ENCODE data around the gene PRDM16.

The PRDM16 gene

GRCh38 chr1:3321559-3322449 is 252.8 kb downstream of the PRDM16 start:
- H3K4me1 Mint-ChIP-seq = peaks cover 3% of the 10 kb centered on the region
- no peak overlapping the region for H3K27ac Mint-ChIP-seq
- CTCF ChIA-PET = no interaction called here
- no peak overlapping the region for H3K4me3 Mint-ChIP-seq
- H3K9me3 Mint-ChIP-seq = peaks cover 14% of the 10 kb centered on the region
- H3K36me3 Mint-ChIP-seq = no peaks in the 10 kb centered on the region
- H3K27me3 Mint-ChIP-seq = peaks cover 12% of the 10 kb centered on the region
- no peak for DNase-seq

GRCh38 chr1:3322450-3323020 is 253.5 kb downstream of the PRDM16 start:
- Mint-ChIP-seq H3K9me3 (peaks cover 10% of the 10 kb centered on the region), H3K27ac (no peak overlapping the region), H3K4me3 (no peak overlapping the region), H3K27me3 (peaks cover 12% of the 10 kb centered on the region), H3K4me1 (peaks cover 3% of the 10 kb centered on the region), H3K36me3 (no peaks in the 10 kb centered on the region)
- no peak for DNase-seq
- CTCF ChIA-PET = no interaction called here

- Mint-ChIP-seq H3K4me1 (peaks cover 3% of the 10 kb centered on the region), H3K27ac (no peak overlapping the region), H3K27me3 (peaks cover 12% of the 10 kb centered on the region), H3K9me3 (peaks cover 8% of the 10 kb centered on the region), H3K4me3 (no peak overlapping the region), H3K36me3 (no peaks in the 10 kb centered on the region)
- no peak for DNase-seq
- CTCF ChIA-PET = no interaction called here
Observed at GRCh38 chr1:3323021-3323795, 254.2 kb downstream of the PRDM16 start.

- Mint-ChIP-seq H3K27ac (no peak overlapping the region), H3K4me1 (peaks cover 3% of the 10 kb centered on the region), H3K9me3 (peaks cover 4% of the 10 kb centered on the region), H3K4me3 (no peak overlapping the region), H3K27me3 (peaks cover 12% of the 10 kb centered on the region), H3K36me3 (no peaks in the 10 kb centered on the region)
- CTCF ChIA-PET = no interaction called here
- DNase-seq = no peak
Observed at GRCh38 chr1:3323796-3324703, 255.0 kb downstream of the PRDM16 start.

GRCh38 chr1:3324704-3325535 is 255.9 kb downstream of the PRDM16 start:
- H3K36me3 Mint-ChIP-seq = no peaks in the 10 kb centered on the region
- peaks cover 12% of the 10 kb centered on the region for H3K27me3 Mint-ChIP-seq
- DNase-seq = no peak
- CTCF ChIA-PET = no interaction called here
- H3K4me1 Mint-ChIP-seq = peaks cover 2% of the 10 kb centered on the region
- H3K4me3 Mint-ChIP-seq = no peak overlapping the region
- peaks cover 2% of the 10 kb centered on the region for H3K9me3 Mint-ChIP-seq
- no peak overlapping the region for H3K27ac Mint-ChIP-seq

GRCh38 chr1:3326516-3327388 is 257.7 kb downstream of the PRDM16 start:
- Mint-ChIP-seq H3K27ac (no peak overlapping the region), H3K4me1 (no peaks in the 10 kb centered on the region), H3K27me3 (peaks cover 12% of the 10 kb centered on the region), H3K4me3 (no peak overlapping the region), H3K36me3 (no peaks in the 10 kb centered on the region), H3K9me3 (no peaks in the 10 kb centered on the region)
- no peak for DNase-seq
- CTCF ChIA-PET = no interaction called here

- H3K27ac Mint-ChIP-seq = no peak overlapping the region
- no peak overlapping the region for H3K4me3 Mint-ChIP-seq
- H3K27me3 Mint-ChIP-seq = peaks cover 12% of the 10 kb centered on the region
- CTCF ChIA-PET = no interaction called here
- no peaks in the 10 kb centered on the region for H3K9me3 Mint-ChIP-seq
- no peak for DNase-seq
- no peaks in the 10 kb centered on the region for H3K4me1 Mint-ChIP-seq
- no peaks in the 10 kb centered on the region for H3K36me3 Mint-ChIP-seq
Observed at GRCh38 chr1:3327389-3327702, 258.3 kb downstream of the PRDM16 start.

- Mint-ChIP-seq H3K4me3 (no peak overlapping the region), H3K27me3 (peaks cover 7% of the 10 kb centered on the region), H3K36me3 (no peaks in the 10 kb centered on the region), H3K4me1 (no peaks in the 10 kb centered on the region), H3K27ac (no peak overlapping the region), H3K9me3 (no peaks in the 10 kb centered on the region)
- no peak for DNase-seq
- CTCF ChIA-PET = no interaction called here
Observed at GRCh38 chr1:3327936-3328590, 259.1 kb downstream of the PRDM16 start.

GRCh38 chr1:3329640-3330281 is 260.8 kb downstream of the PRDM16 start:
- Mint-ChIP-seq H3K27ac (no peak overlapping the region), H3K9me3 (no peaks in the 10 kb centered on the region), H3K36me3 (no peaks in the 10 kb centered on the region), H3K27me3 (no peaks in the 10 kb centered on the region), H3K4me1 (no peaks in the 10 kb centered on the region), H3K4me3 (no peak overlapping the region)
- CTCF ChIA-PET = no interaction called here
- no peak for DNase-seq

- DNase-seq = no peak
- Mint-ChIP-seq H3K27ac (no peak overlapping the region), H3K4me1 (no peaks in the 10 kb centered on the region), H3K36me3 (no peaks in the 10 kb centered on the region), H3K9me3 (peaks cover 2% of the 10 kb centered on the region), H3K4me3 (no peak overlapping the region), H3K27me3 (peaks cover 3% of the 10 kb centered on the region)
- CTCF ChIA-PET = no interaction called here
Observed at GRCh38 chr1:3330771-3331245, 261.8 kb downstream of the PRDM16 start.

- Mint-ChIP-seq H3K27me3 (peaks cover 3% of the 10 kb centered on the region), H3K27ac (no peak overlapping the region)
Observed at GRCh38 chr1:3331564-3331963, 262.6 kb downstream of the PRDM16 start.

GRCh38 chr1:3332043-3332442 is 263.0 kb downstream of the PRDM16 start:
- Mint-ChIP-seq H3K36me3 (no peaks in the 10 kb centered on the region), H3K9me3 (peaks cover 2% of the 10 kb centered on the region), H3K27me3 (peaks cover 3% of the 10 kb centered on the region), H3K27ac (no peak overlapping the region), H3K4me1 (no peaks in the 10 kb centered on the region), H3K4me3 (no peak overlapping the region)
- CTCF ChIA-PET = no interaction called here
- no peak for DNase-seq

More at GRCh38 chr1:3331564-3331963, 262.6 kb downstream of the PRDM16 start:
- no peaks in the 10 kb centered on the region for H3K4me1 Mint-ChIP-seq
- CTCF ChIA-PET = no interaction called here
- no peaks in the 10 kb centered on the region for H3K36me3 Mint-ChIP-seq
- peaks cover 2% of the 10 kb centered on the region for H3K9me3 Mint-ChIP-seq
- H3K4me3 Mint-ChIP-seq = no peak overlapping the region
- DNase-seq = no peak

All from activated naive CD4-positive, alpha-beta T cell treated with anti-CD3 and anti-CD28 coated beads, Interleukin-2, amount 10 ng/mL, durations not matched to agents 7 days and 5 days (primary cell).